H9 (cell line): ENCODE measurements around the gene BRI3. TPM values are rescaled to one million over a fixed set of nuclear protein-coding genes. Genes with fewer than 3 reads are reported as not detected.

Source experiments
- DNase-seq: peaks from one replicate; pipeline ENCODE4 v3.0.0-alpha.2; 2017
- H2AFZ ChIP-seq: one replicate; pipeline ENCODE4 v1.6.1; 2013; ENCODE audit warnings: mild to moderate bottlenecking, low read length, control low read depth, moderate library complexity
- H2AK5ac ChIP-seq: 2 replicates; pipeline ENCODE4 v1.6.1; 2013; ENCODE audit warnings: low read length, control low read depth, mixed read lengths; ENCODE audit not compliant: insufficient read length
- H2BK120ac ChIP-seq: one replicate; pipeline ENCODE4 v1.6.1; 2013; ENCODE audit warnings: low read depth, mild to moderate bottlenecking, low read length, control low read depth, inconsistent platforms; ENCODE audit not compliant: poor library complexity, severe bottlenecking
- H2BK12ac ChIP-seq: 2 replicates; pipeline ENCODE4 v1.6.1; 2013; ENCODE audit warnings: low read length, control low read depth, mixed read lengths, low read depth; ENCODE audit not compliant: insufficient read length
- H2BK15ac ChIP-seq: 2 replicates; pipeline ENCODE4 v1.6.1; 2013; ENCODE audit warnings: low read depth, low read length, control low read depth
- H2BK20ac ChIP-seq: one replicate; pipeline ENCODE4 v1.6.1; 2013; ENCODE audit warnings: low read depth, mild to moderate bottlenecking, low read length, control low read depth, inconsistent platforms; ENCODE audit not compliant: poor library complexity, severe bottlenecking
- H2BK5ac ChIP-seq: 2 replicates; pipeline ENCODE4 v1.6.1; 2013; ENCODE audit warnings: low read length, control low read depth, mixed read lengths; ENCODE audit not compliant: insufficient read length
- H3K14ac ChIP-seq: 2 replicates; pipeline ENCODE4 v1.6.1; 2013; ENCODE audit warnings: low read length, control low read depth; ENCODE audit not compliant: insufficient read depth
- H3K18ac ChIP-seq: 2 replicates; pipeline ENCODE4 v1.6.1; 2013; ENCODE audit warnings: low read depth, mild to moderate bottlenecking, mixed read lengths, low read length, control low read depth; ENCODE audit not compliant: insufficient read length
- H3K23ac ChIP-seq: 2 replicates; pipeline ENCODE4 v1.6.1; 2013; ENCODE audit warnings: low read length, control low read depth, mixed read lengths, low read depth; ENCODE audit not compliant: insufficient read length
- H3K23me2 ChIP-seq: 2 replicates; pipeline ENCODE4 v1.6.1; 2013; ENCODE audit warnings: low read depth, mild to moderate bottlenecking, mixed read lengths, low read length, control low read depth; ENCODE audit not compliant: insufficient read length, poor library complexity, severe bottlenecking
- H3K27ac ChIP-seq: 2 replicates; pipeline ENCODE4 v1.5.1; 2013; ENCODE audit warnings: low read length, control low read depth, mixed read lengths, low read depth; ENCODE audit not compliant: insufficient read length
- H3K27me3 ChIP-seq: 2 replicates; pipeline ENCODE4 v1.6.1; 2013; ENCODE audit warnings: low read length, control low read depth, inconsistent platforms; ENCODE audit not compliant: insufficient read depth
- H3K4ac ChIP-seq: 2 replicates; pipeline ENCODE4 v1.6.1; 2013; ENCODE audit warnings: low read depth, mild to moderate bottlenecking, control low read depth, inconsistent platforms, low read length, moderate library complexity
- H3K4me1 ChIP-seq: 2 replicates; pipeline ENCODE4 v1.6.1; 2013; ENCODE audit warnings: low read length, control low read depth, inconsistent platforms; ENCODE audit not compliant: insufficient read depth
- H3K4me2 ChIP-seq: 2 replicates; pipeline ENCODE4 v1.6.1; 2013; ENCODE audit warnings: low read length, control low read depth, mixed read lengths; ENCODE audit not compliant: insufficient read length, insufficient read depth
- H3K56ac ChIP-seq: 2 replicates; pipeline ENCODE4 v1.6.1; 2013; ENCODE audit warnings: low read depth, mild to moderate bottlenecking, mixed read lengths, low read length, control low read depth; ENCODE audit not compliant: insufficient read length
- H3K79me1 ChIP-seq: 2 replicates; pipeline ENCODE4 v1.6.1; 2013; ENCODE audit warnings: low read depth, mild to moderate bottlenecking, moderate library complexity, low read length, control low read depth, inconsistent platforms; ENCODE audit not compliant: insufficient read depth, poor library complexity, severe bottlenecking
- H3K79me2 ChIP-seq: 2 replicates; pipeline ENCODE4 v1.6.1; 2013; ENCODE audit warnings: low read length, control low read depth, inconsistent platforms; ENCODE audit not compliant: insufficient read depth
- H3K9ac ChIP-seq: 2 replicates; pipeline ENCODE4 v1.6.1; 2013; ENCODE audit warnings: low read length, control low read depth, mixed read lengths; ENCODE audit not compliant: insufficient read length; ENCODE audit errors: extremely low read depth
- H3K9me3 ChIP-seq: one replicate; pipeline ENCODE4 v1.6.1; 2013; ENCODE audit warnings: low read depth, low read length, inconsistent platforms; ENCODE audit not compliant: control insufficient read depth
- H3T11ph ChIP-seq: one replicate; pipeline ENCODE4 v1.6.1; 2013; ENCODE audit warnings: mild to moderate bottlenecking, low read length, control low read depth, inconsistent platforms
- H4K20me1 ChIP-seq: one replicate; pipeline ENCODE4 v1.6.1; 2013; ENCODE audit not compliant: control insufficient read depth, insufficient read length, insufficient read depth
- H4K5ac ChIP-seq: 2 replicates; pipeline ENCODE4 v1.6.1; 2013; ENCODE audit warnings: low read depth, mild to moderate bottlenecking, mixed read lengths, low read length, control low read depth; ENCODE audit not compliant: insufficient read length
- H4K8ac ChIP-seq: replicated peaks from 2 replicates; pipeline ENCODE4 v1.6.1; 2013; ENCODE audit warnings: low read length, control low read depth, mixed read lengths, low read depth; ENCODE audit not compliant: insufficient read length
- H4K91ac ChIP-seq: 2 replicates; pipeline ENCODE4 v1.6.1; 2013; ENCODE audit warnings: low read depth, mild to moderate bottlenecking, moderate library complexity, mixed read lengths, low read length, control low read depth; ENCODE audit not compliant: insufficient read length
- H3K27ac Mint-ChIP-seq, 3 experiments: 2 replicates in 2 of 3; 3 replicates in 1 of 3; pipeline ENCODE4 v1.8.0; 2020 to 2021; ENCODE audit warnings: mixed read lengths in 3 of 3, mild to moderate bottlenecking in 1 of 3, moderate library complexity in 1 of 3
- H3K27me3 Mint-ChIP-seq: 2 replicates; pipeline ENCODE4 v1.8.0; 2021; ENCODE audit warnings: low read depth, mild to moderate bottlenecking, moderate library complexity, mixed read lengths
- H3K36me3 Mint-ChIP-seq, 3 experiments: 2 replicates in 2 of 3; 3 replicates in 1 of 3; pipeline ENCODE4 v1.8.0; 2020 to 2021; ENCODE audit warnings: low read depth in 3 of 3, mixed read lengths in 3 of 3; ENCODE audit not compliant: insufficient read depth in 1 of 3
- H3K4me1 Mint-ChIP-seq, 2 experiments: 2 replicates each; pipeline ENCODE4 v1.8.0; 2020; ENCODE audit warnings: mixed read lengths in 2 of 2
- H3K4me3 Mint-ChIP-seq, 2 experiments: 2 replicates in 1 of 2; 3 replicates in 1 of 2; pipeline ENCODE4 v1.8.0; 2020 to 2021; ENCODE audit warnings: mild to moderate bottlenecking in 2 of 2, mixed read lengths in 2 of 2, moderate library complexity in 1 of 2
- H3K9me3 Mint-ChIP-seq, 2 experiments: 2 replicates in 1 of 2; 3 replicates in 1 of 2; pipeline ENCODE4 v1.8.0; 2020; ENCODE audit warnings: mild to moderate bottlenecking in 2 of 2, mixed read lengths in 2 of 2, moderate library complexity in 1 of 2
- CTCF ChIP-seq: fragments of 200-600 bp; sonication (generic); conservative IDR thresholded peaks from 3 replicates; pipeline ENCODE4 v1.8.0; 2021; ENCODE audit warnings: antibody characterized with exemption, mild to moderate bottlenecking
- WGBS: extraction: QIAGEN DNeasy Blood & Tissue Kit; methylation state at CpG from one replicate; pipeline ENCODE4 v1.1.7; 2013; ENCODE audit warnings: missing lambda C conversion rate, low lambda C conversion rate, mixed read lengths; ENCODE audit not compliant: insufficient read length; ENCODE audit errors: extremely low coverage; 5-methylcytosine and 5-hydroxymethylcytosine counted together
- total RNA-seq: library from RNA; stranded (reverse); gene quantifications from 2 replicates; pipeline ENCODE4 v1.2.1, GENCODE V29; 2021

The BRI3 gene
- total RNA-seq, 1 experiment from 2014 or later = 102 TPM

- no peak overlapping the region for H3K14ac ChIP-seq
- Mint-ChIP-seq H3K4me3 (no peak overlapping the region), H3K9me3 (peaks cover 17 to 19% of the 10 kb centered on the region in 2 experiments), H3K27me3 (no peaks in the 10 kb centered on the region; the same call in 1 of the 2 replicates), H3K27ac (no peak overlapping the region), H3K4me1 (peaks cover 12 to 13% of the 10 kb centered on the region in 2 experiments), H3K36me3 (peaks cover 20 to 32% (median 21%) of the 10 kb centered on the region in 3 experiments)
- H2BK20ac ChIP-seq = no peak overlapping the region
- H3K23me2 ChIP-seq = no peaks in the 10 kb centered on the region
- no peak overlapping the region for H3K9ac ChIP-seq
- H4K20me1 ChIP-seq = no peaks in the 10 kb centered on the region
- H3K79me2 ChIP-seq = 0 out of 2 replicates have a peak, but pooled peaks cover 1% of the 10 kb centered on the region
- DNase-seq = no peak
- no peak overlapping the region for H4K8ac ChIP-seq
- no peak overlapping the region for H3K56ac ChIP-seq
- H2BK120ac ChIP-seq = no peak overlapping the region
- H2AK5ac ChIP-seq = no peak overlapping the region
- no peaks in the 10 kb centered on the region for H3K27me3 ChIP-seq
- H3K9me3 ChIP-seq = no peaks in the 10 kb centered on the region
- no peak overlapping the region for H2BK15ac ChIP-seq
- H3K4me1 ChIP-seq = no peaks in the 10 kb centered on the region
- no CpG with 5 or more reads among the region's 5 CpGs for WGBS
- no peak overlapping the region for H4K5ac ChIP-seq
- no peak overlapping the region for H2AFZ ChIP-seq
- H2BK12ac ChIP-seq = no peak overlapping the region
- no peak overlapping the region for H3T11ph ChIP-seq
- H2BK5ac ChIP-seq = no peak overlapping the region
- no peak overlapping the region for H3K23ac ChIP-seq
- H3K18ac ChIP-seq = no peak overlapping the region
- no peak overlapping the region for H3K4me2 ChIP-seq
- H4K91ac ChIP-seq = no peak overlapping the region
- no peak for TF ChIP-seq CTCF
- H3K27ac ChIP-seq = no peak overlapping the region
- H3K79me1 ChIP-seq = no peaks in the 10 kb centered on the region
- H3K4ac ChIP-seq = no peak overlapping the region
These were observed 49.5 kb downstream of the BRI3 start for GRCh38 chr7:98330926-98331529.
